Cardiac septum (tissue), 1 donor: ENCODE results near the gene UTS2B. TPM values are rescaled to one million over a fixed set of nuclear protein-coding genes. Genes with fewer than 3 reads are reported as not detected.

Source experiments
- total RNA-seq: library from RNA; stranded (reverse); fragmentation: NEBNext Ultra II Directional; extraction: Animal tissue kit (Norgen Biotek cat#: 25700); gene quantifications from one replicate; pipeline ENCODE4 v1.2.1, GENCODE V29; 2021
- donor health status: DM: no; HTN: no; CAD: no.

UTS2B gene
- total RNA-seq, 1 donor from 2014 or later = not detected

Other genes with a start within 250 kb of the UTS2B start
- 0.48 TPM for gene OSTN, start 131.3 kb downstream of the UTS2B start, total RNA-seq
- 51.0 TPM for gene CCDC50, start 1.1 kb downstream of the UTS2B start, total RNA-seq
- not detected for gene PYDC2, start 130.6 kb upstream of the UTS2B start, total RNA-seq